DND-41 (cell line): ENCODE results near the gene AHCYL2.
A peak's percentile ranks its signal among the peaks of the same experiment; 100 is the strongest.

Source experiments
- ATAC-seq: fragments of 200-7000 bp; cut with Tn5 transposase; 3 replicates; pipeline ENCODE4 v1.9.1; 2021; ENCODE audit warnings: low read depth; ENCODE audit not compliant: insufficient read depth
- DNase-seq: peaks from one replicate; pipeline ENCODE4 v3.0.0-alpha.2; 2020
- H2AFZ ChIP-seq: 2 replicates; pipeline ENCODE4 v1.6.0; 2012; ENCODE audit warnings: low read depth, low read length
- H3K27ac ChIP-seq: 2 replicates; pipeline ENCODE4 v1.5.1; 2012; ENCODE audit warnings: low read length, inconsistent platforms
- H3K27me3 ChIP-seq: fragments of 200-600 bp; sonication (generic); 2 replicates; pipeline ENCODE4 v1.6.0; 2012; ENCODE audit warnings: low read length, mild to moderate bottlenecking, inconsistent platforms; ENCODE audit not compliant: insufficient read depth, poor library complexity
- H3K36me3 ChIP-seq: 2 replicates; pipeline ENCODE4 v1.5.1; 2012; ENCODE audit warnings: low read length, inconsistent platforms; ENCODE audit not compliant: insufficient read depth
- H3K4me1 ChIP-seq: 2 replicates; pipeline ENCODE4 v1.5.1; 2012; ENCODE audit warnings: mild to moderate bottlenecking, low read length; ENCODE audit not compliant: insufficient read depth
- H3K4me2 ChIP-seq: 2 replicates; pipeline ENCODE4 v1.6.0; 2012; ENCODE audit warnings: mild to moderate bottlenecking, moderate library complexity, low read length, inconsistent platforms; ENCODE audit not compliant: insufficient read depth
- H3K4me3 ChIP-seq, 2 experiments: fragments of 200-600 bp in 1 of 2; shearing (Covaris generic) in 1 of 2; 2 replicates each; pipeline ENCODE4 v1.5.1; 2012 to 2016; ENCODE audit warnings: inconsistent platforms in 2 of 2, low read length in 2 of 2, mild to moderate bottlenecking in 2 of 2, low read depth in 1 of 2, moderate library complexity in 1 of 2
- H3K79me2 ChIP-seq: 2 replicates; pipeline ENCODE4 v1.6.0; 2012; ENCODE audit warnings: low read length, inconsistent platforms; ENCODE audit not compliant: insufficient read depth
- H3K9ac ChIP-seq: 2 replicates; pipeline ENCODE4 v1.6.0; 2012; ENCODE audit warnings: low read depth, mild to moderate bottlenecking, inconsistent platforms, low read length, moderate library complexity
- H3K9me3 ChIP-seq: 2 replicates; pipeline ENCODE4 v1.5.1; 2012; ENCODE audit warnings: low read length, moderate library complexity, mild to moderate bottlenecking, inconsistent platforms; ENCODE audit not compliant: insufficient read depth, severe bottlenecking
- H4K20me1 ChIP-seq: 2 replicates; pipeline ENCODE4 v1.6.0; 2012; ENCODE audit warnings: low read length; ENCODE audit not compliant: insufficient read depth
- CTCF ChIP-seq: IDR thresholded peaks from 2 replicates; pipeline ENCODE4 v1.5.1; 2012; ENCODE audit warnings: borderline replicate concordance, low read length, moderate library complexity, mild to moderate bottlenecking; ENCODE audit not compliant: poor library complexity, severe bottlenecking; ENCODE audit errors: extremely low read depth
- EZH2 ChIP-seq: IDR thresholded peaks from 3 replicates; pipeline ENCODE4 v1.6.1; 2012; ENCODE audit warnings: borderline replicate concordance, low read depth, mild to moderate bottlenecking, moderate library complexity, low read length, inconsistent platforms; ENCODE audit not compliant: severe bottlenecking

AHCYL2 gene

DNA sequence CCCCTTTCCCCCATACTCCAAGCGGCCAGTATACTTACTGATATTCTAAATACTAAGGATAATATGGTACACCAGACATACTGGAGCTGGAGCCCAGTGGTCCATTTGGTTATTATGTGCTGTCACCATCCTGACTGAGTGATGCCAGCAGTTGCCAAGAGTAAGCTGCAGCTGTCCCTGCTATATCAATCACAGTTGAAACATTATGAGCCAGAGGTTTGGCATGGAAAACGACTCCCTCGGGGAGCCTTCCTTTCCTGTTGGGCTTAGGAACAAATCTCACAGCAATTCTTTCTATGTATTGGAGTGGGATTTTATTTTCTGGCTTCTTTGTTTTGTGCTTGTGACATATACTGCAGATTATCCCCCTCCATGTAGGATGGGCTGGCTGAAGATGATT is 242.0 kb downstream of the AHCYL2 start:
- Histone ChIP-seq H2AFZ (no peak overlapping the region), H3K27me3 (no peaks in the 10 kb centered on the region), H3K4me3 (no peak overlapping the region), H3K79me2 (no peaks in the 10 kb centered on the region), H3K27ac (no peak overlapping the region), H3K9ac (no peak overlapping the region), H3K4me2 (no peak overlapping the region), H3K9me3 (no peaks in the 10 kb centered on the region), H3K36me3 (peaks cover 12% of the 10 kb centered on the region; the same call in 1 of the 2 replicates), H3K4me1 (no peaks in the 10 kb centered on the region), H4K20me1 (no peaks in the 10 kb centered on the region)
- no peak for DNase-seq
- TF ChIP-seq CTCF (no peak), EZH2 (no peak)
- ATAC-seq = no peak

- Histone ChIP-seq H3K4me2 (no peak overlapping the region), H3K27me3 (no peaks in the 10 kb centered on the region), H3K36me3 (peaks cover 4% of the 10 kb centered on the region; the same call in 1 of the 2 replicates), H3K9ac (no peak overlapping the region), H3K27ac (no peak overlapping the region), H2AFZ (no peak overlapping the region), H3K79me2 (no peaks in the 10 kb centered on the region), H4K20me1 (no peaks in the 10 kb centered on the region), H3K4me3 (no peak overlapping the region), H3K9me3 (no peaks in the 10 kb centered on the region), H3K4me1 (no peaks in the 10 kb centered on the region)
- DNase-seq = no peak
- no peak for ATAC-seq
- TF ChIP-seq EZH2 (no peak), CTCF (no peak)
Observed at GRCh38 chr7:129468087-129468486, 243.3 kb downstream of the AHCYL2 start.

DNA sequence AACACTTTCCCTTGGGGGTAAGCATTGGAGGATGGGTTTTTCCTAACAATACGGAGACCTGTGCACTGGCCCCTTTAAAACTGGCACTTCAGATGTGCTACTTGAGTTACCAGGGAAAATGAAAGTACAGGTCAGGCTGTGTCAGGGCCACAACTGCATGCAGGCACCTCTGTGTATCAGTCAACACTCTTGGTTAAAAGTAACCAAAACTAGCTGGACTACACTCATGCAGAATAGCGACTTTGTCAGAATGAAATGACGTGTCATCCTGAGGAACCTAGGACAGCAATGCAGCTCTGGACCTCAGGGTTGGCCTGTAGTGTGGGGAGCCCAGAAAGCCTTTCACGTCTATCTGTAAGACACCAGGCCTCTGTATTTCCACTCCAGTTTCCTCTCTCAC is 243.7 kb downstream of the AHCYL2 start:
- Histone ChIP-seq H4K20me1 (no peaks in the 10 kb centered on the region), H3K4me2 (no peak overlapping the region), H3K9me3 (no peaks in the 10 kb centered on the region), H3K27ac (no peak overlapping the region), H3K9ac (no peak overlapping the region), H3K4me1 (no peaks in the 10 kb centered on the region), H3K4me3 (no peak overlapping the region), H2AFZ (no peak overlapping the region), H3K79me2 (no peaks in the 10 kb centered on the region), H3K27me3 (no peaks in the 10 kb centered on the region), H3K36me3 (peaks cover 3% of the 10 kb centered on the region; the same call in 1 of the 2 replicates)
- TF ChIP-seq CTCF (no peak), EZH2 (no peak)
- DNase-seq (no peak), ATAC-seq (peak; percentile 55; the same call in 2 of the 3 replicates)

GRCh38 chr7:129469930-129470329 is 245.1 kb downstream of the AHCYL2 start:
- Histone ChIP-seq H4K20me1 (no peaks in the 10 kb centered on the region), H3K4me3 (no peak overlapping the region), H3K27ac (no peak overlapping the region), H3K79me2 (no peaks in the 10 kb centered on the region), H3K36me3 (no peaks in the 10 kb centered on the region), H3K4me1 (no peaks in the 10 kb centered on the region), H3K9ac (no peak overlapping the region), H3K4me2 (no peak overlapping the region), H3K27me3 (no peaks in the 10 kb centered on the region), H2AFZ (no peak overlapping the region), H3K9me3 (no peaks in the 10 kb centered on the region)
- TF ChIP-seq CTCF = no peak
- TF ChIP-seq EZH2 = no peak
- ATAC-seq (no peak), DNase-seq (no peak)
